GM23248 (cell line): Measurements from ENCODE around the gene COBLL1. TPM values are rescaled to one million over a fixed set of nuclear protein-coding genes. Genes with fewer than 3 reads are reported as not detected.

Source experiments
- DNase-seq: peaks from one replicate; pipeline ENCODE4 v3.0.0-alpha.2; 2015
- H2AFZ ChIP-seq: fragments of 200-600 bp; sonication (generic); 2 replicates; pipeline ENCODE4 v1.6.1; 2016; ENCODE audit warnings: antibody characterized with exemption
- H3F3A ChIP-seq: fragments of 200-600 bp; sonication (generic); 2 replicates; pipeline ENCODE4 v1.6.1; 2016; ENCODE audit warnings: mild to moderate bottlenecking, antibody characterized with exemption, mixed run types; ENCODE audit not compliant: insufficient read depth
- H3K27ac ChIP-seq: fragments of 200-600 bp; sonication (generic); 2 replicates; pipeline ENCODE4 v1.5.1; 2016; ENCODE audit warnings: mild to moderate bottlenecking
- H3K27me3 ChIP-seq: fragments of 200-600 bp; sonication (generic); replicated peaks from 2 replicates; pipeline ENCODE4 v1.6.1; 2016; ENCODE audit warnings: mild to moderate bottlenecking; ENCODE audit not compliant: insufficient read depth
- H3K36me3 ChIP-seq: fragments of 200-600 bp; sonication (generic); 2 replicates; pipeline ENCODE4 v1.6.1; 2016; ENCODE audit warnings: low read depth, mild to moderate bottlenecking
- H3K4me1 ChIP-seq: fragments of 200-600 bp; sonication (generic); 2 replicates; pipeline ENCODE4 v1.6.1; 2016; ENCODE audit warnings: mild to moderate bottlenecking; ENCODE audit not compliant: insufficient read depth
- H3K4me2 ChIP-seq: fragments of 200-600 bp; sonication (generic); one replicate; pipeline ENCODE4 v1.6.1; 2016; ENCODE audit warnings: mild to moderate bottlenecking; ENCODE audit not compliant: unreplicated experiment
- H3K4me3 ChIP-seq: fragments of 200-600 bp; sonication (generic); 2 replicates; pipeline ENCODE4 v1.5.1; 2016; ENCODE audit warnings: mild to moderate bottlenecking
- H3K79me2 ChIP-seq: fragments of 200-600 bp; sonication (generic); 2 replicates; pipeline ENCODE4 v1.6.1; 2016; ENCODE audit warnings: mild to moderate bottlenecking; ENCODE audit not compliant: insufficient read depth
- H3K9ac ChIP-seq: fragments of 200-600 bp; sonication (generic); 2 replicates; pipeline ENCODE4 v1.6.1; 2016; ENCODE audit warnings: mild to moderate bottlenecking
- H3K9me2 ChIP-seq: fragments of 200-600 bp; sonication (generic); 2 replicates; pipeline ENCODE4 v1.6.1; 2016; ENCODE audit warnings: mixed run types, mild to moderate bottlenecking, moderate library complexity; ENCODE audit not compliant: insufficient read depth
- H3K9me3 ChIP-seq: fragments of 200-600 bp; sonication (generic); one replicate; pipeline ENCODE4 v1.6.1; 2017; ENCODE audit warnings: low read depth
- H4K20me1 ChIP-seq: fragments of 200-600 bp; sonication (generic); 2 replicates; pipeline ENCODE4 v1.6.0; 2016; ENCODE audit not compliant: insufficient read depth
- EZH2 ChIP-seq: fragments of 200-600 bp; sonication (generic); IDR thresholded peaks from 2 replicates; pipeline ENCODE4 v1.6.1; 2018; ENCODE audit warnings: antibody characterized with exemption, mild to moderate bottlenecking; ENCODE audit not compliant: insufficient read depth, poor library complexity, severe bottlenecking
- EZH2phosphoT487 ChIP-seq: fragments of 200-600 bp; sonication (generic); IDR thresholded peaks from 2 replicates; pipeline ENCODE4 v1.6.1; 2018; ENCODE audit warnings: antibody characterized with exemption, moderate library complexity, mild to moderate bottlenecking, low read depth; ENCODE audit not compliant: insufficient read depth
- WGBS, 2 experiments: methylation state at CpG; one replicate each; pipeline ENCODE4 v1.1.6; 2015 to 2017; ENCODE audit warnings: low lambda C conversion rate in 2 of 2, low coverage in 1 of 2; ENCODE audit errors: missing lambda C conversion rate in 2 of 2; 5-methylcytosine and 5-hydroxymethylcytosine counted together
- in situ Hi-C: fragments of 300-500 bp; cut with MboI; formaldehyde crosslinking; loops from 2 replicates; pipeline ENCODE4 v1.15.0; 2020
- polyA plus RNA-seq: library from polyadenylated mRNA; unstranded; fragments of >200 nt; fragmentation: Nextera tagmentation; extraction: Ambion mirVana; gene quantifications from 2 replicates; pipeline ENCODE4 v1.2.1, GENCODE V29; 2016
- total RNA-seq: library from RNA; depleted of rRNA; stranded (reverse); fragments of >200 nt; shearing (Covaris generic); gene quantifications from 2 replicates; pipeline ENCODE4 v1.2.3, GENCODE V29; 2014

The COBLL1 gene
- total and polyA plus RNA-seq, 2 experiments from 2014 or later = 1.8 to 2.2 TPM

DNA sequence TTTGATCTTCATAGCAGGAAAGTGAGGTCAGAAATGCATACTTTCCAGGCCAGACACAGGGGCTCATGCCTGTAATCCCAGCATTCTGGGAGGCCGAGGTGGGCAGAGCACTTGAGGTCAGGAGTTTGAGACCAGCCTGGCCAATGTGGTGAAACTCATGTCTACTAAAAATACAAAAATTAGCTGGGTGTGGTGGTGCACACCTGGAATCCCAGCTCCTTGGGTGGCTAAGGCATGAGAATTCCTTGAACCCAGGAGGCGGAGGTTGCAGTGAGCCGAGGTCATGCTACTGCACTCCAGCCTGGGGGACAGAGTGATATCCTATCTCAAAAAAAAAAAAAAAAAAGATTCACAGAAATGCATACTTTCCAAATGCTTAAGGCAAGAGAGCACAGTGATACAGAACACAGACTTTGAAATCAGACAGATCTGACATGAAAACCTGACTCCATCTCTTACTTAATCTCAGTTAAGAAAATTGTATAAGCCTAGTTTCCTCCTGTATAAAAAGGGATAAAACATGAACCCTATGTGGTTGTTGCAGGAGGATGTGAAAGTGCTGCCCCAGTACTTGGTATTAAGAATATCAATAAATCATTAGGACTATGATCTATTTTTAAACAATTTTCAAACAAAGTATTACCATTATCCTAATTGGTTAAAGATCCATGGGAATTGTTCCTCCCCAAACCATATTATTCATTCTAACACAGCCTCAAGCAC, 26.4 kb downstream of the COBLL1 start:
- no peak overlapping the region for H3K4me2 ChIP-seq
- in situ Hi-C loops = no loop called here
- no peaks in the 10 kb centered on the region for H3F3A ChIP-seq
- no peaks in the 10 kb centered on the region for H3K27me3 ChIP-seq
- no peaks in the 10 kb centered on the region for H3K79me2 ChIP-seq
- H3K4me1 ChIP-seq = no peaks in the 10 kb centered on the region
- no peak overlapping the region for H3K9ac ChIP-seq
- H3K9me2 ChIP-seq = no peaks in the 10 kb centered on the region; the same call in 1 of the 2 replicates
- DNase-seq = no peak
- no peaks in the 10 kb centered on the region for H3K36me3 ChIP-seq
- H3K27ac ChIP-seq = no peak overlapping the region
- no peaks in the 10 kb centered on the region for H3K9me3 ChIP-seq
- 93 to 95% methylated on average over 1 to 3 of the region's 3 CpGs for WGBS, 2 experiments
- no peaks in the 10 kb centered on the region for H4K20me1 ChIP-seq
- H2AFZ ChIP-seq = no peak overlapping the region
- no peak overlapping the region for H3K4me3 ChIP-seq
- TF ChIP-seq EZH2 = no peak
- TF ChIP-seq EZH2phosphoT487 = no peak

DNA sequence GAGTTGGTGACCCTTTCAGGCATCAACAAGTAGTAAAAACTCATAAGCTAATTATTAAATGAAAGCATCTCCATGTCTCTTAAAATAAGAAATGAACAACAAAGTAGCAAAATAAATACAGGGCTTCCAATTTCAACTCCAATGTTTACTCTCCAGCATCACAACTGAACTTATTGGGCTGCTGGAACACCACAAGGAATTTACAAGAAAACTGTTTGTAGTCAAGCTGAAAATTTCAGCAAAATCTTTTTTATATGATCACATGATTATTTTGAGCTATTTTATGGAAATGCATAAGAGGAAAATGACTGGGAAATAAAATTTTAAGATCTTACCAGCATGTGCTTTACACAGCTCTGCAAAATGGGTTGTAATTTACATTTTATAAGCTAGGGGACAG, 28.1 kb downstream of the COBLL1 start:
- no peak overlapping the region for H2AFZ ChIP-seq
- H3K36me3 ChIP-seq = no peaks in the 10 kb centered on the region
- no peaks in the 10 kb centered on the region for H4K20me1 ChIP-seq
- peaks cover 6% of the 10 kb centered on the region; the same call in 1 of the 2 replicates for H3K4me1 ChIP-seq
- H3K79me2 ChIP-seq = no peaks in the 10 kb centered on the region
- no peak overlapping the region for H3K9ac ChIP-seq
- no peak for DNase-seq
- TF ChIP-seq EZH2phosphoT487 (no peak), EZH2 (no peak)
- H3K27me3 ChIP-seq = no peaks in the 10 kb centered on the region
- no peaks in the 10 kb centered on the region for H3K9me3 ChIP-seq
- no peak overlapping the region for H3K4me3 ChIP-seq
- no peak overlapping the region for H3K27ac ChIP-seq
- in situ Hi-C loops = no loop called here
- no peaks in the 10 kb centered on the region; the same call in none of the 2 replicates for H3K9me2 ChIP-seq
- no peak overlapping the region for H3K4me2 ChIP-seq
- H3F3A ChIP-seq = no peaks in the 10 kb centered on the region

DNA sequence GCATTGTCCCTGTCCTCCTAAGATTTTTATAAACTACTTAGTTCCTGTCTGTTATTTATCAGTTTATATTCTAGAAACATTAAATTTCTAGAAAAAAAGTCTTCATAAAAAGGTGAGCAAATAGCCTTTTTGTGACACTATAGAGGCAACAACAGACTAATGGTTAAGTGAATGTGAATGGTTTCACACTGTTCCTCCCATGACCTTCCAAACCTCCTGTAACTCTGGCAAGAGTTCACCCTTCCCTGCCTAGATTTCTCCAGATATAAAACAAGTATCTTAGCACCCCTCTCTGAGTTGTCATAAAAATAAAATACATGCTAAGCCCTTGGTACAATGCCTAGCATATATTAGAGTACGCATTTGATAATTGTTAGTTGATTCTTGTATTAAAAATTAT, 29.2 kb downstream of the COBLL1 start:
- H3K9me2 ChIP-seq = no peaks in the 10 kb centered on the region; the same call in none of the 2 replicates
- H3K4me2 ChIP-seq = no peak overlapping the region
- no peak overlapping the region for H2AFZ ChIP-seq
- no peaks in the 10 kb centered on the region for H3F3A ChIP-seq
- H3K9me3 ChIP-seq = no peaks in the 10 kb centered on the region
- H3K4me3 ChIP-seq = no peak overlapping the region
- H3K36me3 ChIP-seq = no peaks in the 10 kb centered on the region
- in situ Hi-C loops = no loop called here
- no peak for DNase-seq
- TF ChIP-seq EZH2 (no peak), EZH2phosphoT487 (no peak)
- H3K79me2 ChIP-seq = no peaks in the 10 kb centered on the region
- H3K9ac ChIP-seq = no peak overlapping the region
- H3K27me3 ChIP-seq = no peaks in the 10 kb centered on the region
- 88 to 100% methylated on average over 1 of the region's 1 CpG for WGBS, 2 experiments
- H3K4me1 ChIP-seq = peaks cover 9% of the 10 kb centered on the region; the same call in 1 of the 2 replicates
- H3K27ac ChIP-seq = no peak overlapping the region
- no peaks in the 10 kb centered on the region for H4K20me1 ChIP-seq

DNA sequence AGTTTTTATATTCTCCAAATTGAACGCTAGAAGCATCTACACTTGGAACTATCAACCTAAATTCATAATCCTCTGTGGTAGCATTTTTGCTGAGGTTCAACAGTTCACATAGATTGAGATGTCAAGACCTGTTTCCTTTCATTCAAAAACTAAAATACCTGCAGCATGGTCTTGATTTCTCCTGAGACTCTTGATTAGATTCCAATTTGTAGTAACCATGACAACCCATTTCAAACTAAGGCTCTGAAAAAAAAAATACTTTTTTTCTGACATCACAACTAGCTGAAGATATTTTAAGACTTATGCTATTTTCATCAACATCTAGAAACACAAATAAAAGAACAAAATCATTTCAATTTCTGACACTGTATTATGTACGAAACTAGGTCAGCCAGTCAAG, 29.8 kb downstream of the COBLL1 start:
- in situ Hi-C loops = no loop called here
- no peak overlapping the region for H3K4me3 ChIP-seq
- no peak overlapping the region for H2AFZ ChIP-seq
- peaks cover 9% of the 10 kb centered on the region; the same call in 1 of the 2 replicates for H3K4me1 ChIP-seq
- TF ChIP-seq EZH2 (no peak), EZH2phosphoT487 (no peak)
- no peaks in the 10 kb centered on the region for H3F3A ChIP-seq
- H3K9me2 ChIP-seq = no peaks in the 10 kb centered on the region; the same call in none of the 2 replicates
- no peaks in the 10 kb centered on the region for H3K9me3 ChIP-seq
- H3K27me3 ChIP-seq = no peaks in the 10 kb centered on the region
- whole genome bisulfite sequencing, 2 experiments = 96 to 99% methylated on average over 2 of the region's 2 CpGs
- no peak for DNase-seq
- H3K36me3 ChIP-seq = no peaks in the 10 kb centered on the region
- no peak overlapping the region for H3K9ac ChIP-seq
- no peaks in the 10 kb centered on the region for H3K79me2 ChIP-seq
- no peaks in the 10 kb centered on the region for H4K20me1 ChIP-seq
- H3K4me2 ChIP-seq = no peak overlapping the region
- H3K27ac ChIP-seq = no peak overlapping the region

DNA sequence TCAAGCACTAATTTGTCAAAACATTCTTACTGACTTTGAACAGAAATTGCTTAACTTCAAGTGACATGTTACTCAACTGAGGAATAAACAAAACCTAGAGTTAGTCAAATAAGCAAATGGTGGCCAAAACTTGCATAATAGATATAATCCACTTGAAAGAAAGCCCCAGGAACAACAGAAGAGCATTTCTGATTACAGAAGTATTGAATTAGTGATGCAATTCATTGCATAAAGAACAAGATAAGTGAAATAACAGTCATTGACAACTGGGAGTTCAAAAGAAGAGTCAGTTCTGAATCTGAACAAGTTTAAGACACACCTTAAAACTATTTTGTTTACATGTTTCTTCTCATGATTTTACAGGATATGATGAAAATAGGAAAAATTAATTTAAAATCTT, 30.8 kb downstream of the COBLL1 start:
- no peak overlapping the region for H3K4me2 ChIP-seq
- H3K4me1 ChIP-seq = peaks cover 9% of the 10 kb centered on the region; the same call in 1 of the 2 replicates
- H3K27ac ChIP-seq = no peak overlapping the region
- no peaks in the 10 kb centered on the region for H3K9me3 ChIP-seq
- H3K9me2 ChIP-seq = no peaks in the 10 kb centered on the region; the same call in none of the 2 replicates
- no peaks in the 10 kb centered on the region for H3K36me3 ChIP-seq
- in situ Hi-C loops = no loop called here
- H3K9ac ChIP-seq = no peak overlapping the region
- no peak for TF ChIP-seq EZH2
- no peak for TF ChIP-seq EZH2phosphoT487
- no peaks in the 10 kb centered on the region for H3K79me2 ChIP-seq
- no peak overlapping the region for H2AFZ ChIP-seq
- H4K20me1 ChIP-seq = no peaks in the 10 kb centered on the region
- peak; percentile 19 for DNase-seq
- H3F3A ChIP-seq = no peaks in the 10 kb centered on the region
- H3K4me3 ChIP-seq = no peak overlapping the region
- H3K27me3 ChIP-seq = no peaks in the 10 kb centered on the region
